Measurements from ENCODE around the gene PDE1C.

DNA sequence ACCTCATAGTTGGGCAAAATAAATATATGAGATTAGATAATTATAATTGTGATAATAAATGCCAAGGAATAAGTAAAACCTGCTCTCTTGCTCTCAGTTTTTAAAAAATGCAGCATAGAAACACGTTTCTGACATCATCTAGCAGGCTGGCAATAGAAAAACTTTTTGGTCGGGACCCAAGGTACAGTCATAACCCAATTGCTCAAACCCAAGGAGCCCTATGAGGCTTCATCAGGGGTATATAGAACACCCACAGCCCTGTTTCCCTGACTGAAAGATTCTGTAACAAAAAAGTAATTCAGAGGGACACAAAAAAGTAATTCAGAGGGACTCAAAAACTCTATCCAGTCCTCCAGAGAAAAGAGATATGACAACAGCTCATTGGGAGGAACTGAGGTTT, 3.8 kb downstream of the PDE1C start:
- TF ChIP-seq MYC (IDR thresholded peaks at IDR 0.05; ENCODE audit: low read depth, low read length), result no peak
- TF ChIP-seq, protein P1, sequence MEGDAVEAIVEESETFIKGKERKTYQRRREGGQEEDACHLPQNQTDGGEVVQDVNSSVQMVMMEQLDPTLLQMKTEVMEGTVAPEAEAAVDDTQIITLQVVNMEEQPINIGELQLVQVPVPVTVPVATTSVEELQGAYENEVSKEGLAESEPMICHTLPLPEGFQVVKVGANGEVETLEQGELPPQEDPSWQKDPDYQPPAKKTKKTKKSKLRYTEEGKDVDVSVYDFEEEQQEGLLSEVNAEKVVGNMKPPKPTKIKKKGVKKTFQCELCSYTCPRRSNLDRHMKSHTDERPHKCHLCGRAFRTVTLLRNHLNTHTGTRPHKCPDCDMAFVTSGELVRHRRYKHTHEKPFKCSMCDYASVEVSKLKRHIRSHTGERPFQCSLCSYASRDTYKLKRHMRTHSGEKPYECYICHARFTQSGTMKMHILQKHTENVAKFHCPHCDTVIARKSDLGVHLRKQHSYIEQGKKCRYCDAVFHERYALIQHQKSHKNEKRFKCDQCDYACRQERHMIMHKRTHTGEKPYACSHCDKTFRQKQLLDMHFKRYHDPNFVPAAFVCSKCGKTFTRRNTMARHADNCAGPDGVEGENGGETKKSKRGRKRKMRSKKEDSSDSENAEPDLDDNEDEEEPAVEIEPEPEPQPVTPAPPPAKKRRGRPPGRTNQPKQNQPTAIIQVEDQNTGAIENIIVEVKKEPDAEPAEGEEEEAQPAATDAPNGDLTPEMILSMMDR (IDR thresholded peaks at IDR 0.05; ENCODE audit: low read depth, low read length), result no peak

All from NB4 (cell line).